Type B pancreatic cell (in vitro differentiated cells): ENCODE measurements around the gene HTR2A. TPM values are rescaled to one million over a fixed set of nuclear protein-coding genes. Genes with fewer than 3 reads are reported as not detected.

Experiments
- DNase-seq: peaks from one replicate; pipeline ENCODE4 v3.0.0; 2021; ENCODE audit warnings: mixed read lengths; ENCODE audit not compliant: unreplicated experiment; ENCODE audit errors: extremely low spot score
- H3K27ac Mint-ChIP-seq: 2 replicates; pipeline ENCODE4 v1.8.0; 2021; ENCODE audit warnings: mild to moderate bottlenecking, mixed read lengths
- H3K27me3 Mint-ChIP-seq: 2 replicates; pipeline ENCODE4 v1.8.0; 2021; ENCODE audit warnings: mixed read lengths
- H3K36me3 Mint-ChIP-seq: 2 replicates; pipeline ENCODE4 v1.8.0; 2021; ENCODE audit warnings: mixed read lengths
- H3K4me1 Mint-ChIP-seq: one replicate; pipeline ENCODE4 v1.8.0; 2021; ENCODE audit warnings: mixed read lengths; ENCODE audit not compliant: unreplicated experiment
- H3K4me3 Mint-ChIP-seq: 2 replicates; pipeline ENCODE4 v1.8.0; 2021; ENCODE audit warnings: mild to moderate bottlenecking, mixed read lengths
- H3K9me3 Mint-ChIP-seq: 2 replicates; pipeline ENCODE4 v1.8.0; 2021; ENCODE audit warnings: mixed read lengths
- total RNA-seq: library from RNA; stranded (reverse); gene quantifications from 2 replicates; pipeline ENCODE4 v1.2.1, GENCODE V29; 2021; ENCODE audit warnings: low replicate concordance
- TF ChIP-seq, protein P1 (sequence below): fragments of 200-600 bp; sonication (generic); conservative IDR thresholded peaks from 2 replicates; pipeline ENCODE4 v1.5.0; 2021; ENCODE audit warnings: antibody characterized with exemption, mild to moderate bottlenecking

HTR2A gene
- total RNA-seq, 1 donor from 2014 or later: 2.3 TPM

DNA sequence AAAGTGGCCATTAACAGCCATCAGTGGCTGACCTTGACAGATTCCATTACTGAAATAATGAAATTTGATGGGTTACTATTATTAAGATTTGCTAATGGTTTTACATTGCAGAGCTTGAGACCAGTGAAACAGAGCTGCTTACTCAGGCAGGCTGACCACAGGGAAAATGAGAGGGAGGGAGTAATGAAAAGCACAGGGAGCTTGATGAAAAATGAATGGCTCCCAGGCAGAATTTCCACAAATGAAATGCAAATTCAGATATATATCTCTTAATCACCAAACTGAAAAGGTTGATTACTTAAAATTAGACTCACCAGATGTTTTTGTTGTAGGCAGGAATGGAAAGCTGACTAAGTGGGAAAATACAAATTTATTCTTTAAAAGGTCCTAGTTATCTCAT lies 36.1 kb downstream of the HTR2A start:
- Mint-ChIP-seq H3K36me3 (no peaks in the 10 kb centered on the region), H3K4me1 (peaks cover 24% of the 10 kb centered on the region), H3K4me3 (no peak overlapping the region), H3K27ac (no peak overlapping the region), H3K9me3 (no peaks in the 10 kb centered on the region), H3K27me3 (no peaks in the 10 kb centered on the region)
- TF ChIP-seq, protein P1, sequence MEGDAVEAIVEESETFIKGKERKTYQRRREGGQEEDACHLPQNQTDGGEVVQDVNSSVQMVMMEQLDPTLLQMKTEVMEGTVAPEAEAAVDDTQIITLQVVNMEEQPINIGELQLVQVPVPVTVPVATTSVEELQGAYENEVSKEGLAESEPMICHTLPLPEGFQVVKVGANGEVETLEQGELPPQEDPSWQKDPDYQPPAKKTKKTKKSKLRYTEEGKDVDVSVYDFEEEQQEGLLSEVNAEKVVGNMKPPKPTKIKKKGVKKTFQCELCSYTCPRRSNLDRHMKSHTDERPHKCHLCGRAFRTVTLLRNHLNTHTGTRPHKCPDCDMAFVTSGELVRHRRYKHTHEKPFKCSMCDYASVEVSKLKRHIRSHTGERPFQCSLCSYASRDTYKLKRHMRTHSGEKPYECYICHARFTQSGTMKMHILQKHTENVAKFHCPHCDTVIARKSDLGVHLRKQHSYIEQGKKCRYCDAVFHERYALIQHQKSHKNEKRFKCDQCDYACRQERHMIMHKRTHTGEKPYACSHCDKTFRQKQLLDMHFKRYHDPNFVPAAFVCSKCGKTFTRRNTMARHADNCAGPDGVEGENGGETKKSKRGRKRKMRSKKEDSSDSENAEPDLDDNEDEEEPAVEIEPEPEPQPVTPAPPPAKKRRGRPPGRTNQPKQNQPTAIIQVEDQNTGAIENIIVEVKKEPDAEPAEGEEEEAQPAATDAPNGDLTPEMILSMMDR: no peak
- DNase-seq: no peak

DNA sequence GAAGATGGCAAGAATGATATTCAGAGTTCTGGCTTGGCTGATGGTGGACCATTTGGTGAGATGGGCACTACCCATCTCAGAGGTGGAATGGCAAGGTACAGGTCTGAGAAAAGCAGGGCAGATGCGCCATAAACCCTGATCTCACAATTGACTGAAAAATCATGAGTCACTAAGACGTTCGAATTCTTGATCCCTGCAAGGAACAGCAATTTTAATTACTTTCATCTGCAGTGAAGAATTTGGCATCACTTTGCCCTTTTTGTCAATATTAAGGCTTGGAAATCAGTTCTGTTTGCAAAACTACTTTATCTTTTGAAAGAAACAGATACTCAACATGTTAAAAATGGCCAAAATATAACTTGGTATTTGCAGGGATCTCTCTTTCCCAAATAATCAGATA lies 38.1 kb downstream of the HTR2A start:
- Mint-ChIP-seq H3K4me1 (peaks cover 24% of the 10 kb centered on the region), H3K9me3 (no peaks in the 10 kb centered on the region), H3K27ac (no peak overlapping the region), H3K36me3 (no peaks in the 10 kb centered on the region), H3K27me3 (no peaks in the 10 kb centered on the region), H3K4me3 (no peak overlapping the region)
- TF ChIP-seq, protein P1: no peak
- no peak for DNase-seq

DNA sequence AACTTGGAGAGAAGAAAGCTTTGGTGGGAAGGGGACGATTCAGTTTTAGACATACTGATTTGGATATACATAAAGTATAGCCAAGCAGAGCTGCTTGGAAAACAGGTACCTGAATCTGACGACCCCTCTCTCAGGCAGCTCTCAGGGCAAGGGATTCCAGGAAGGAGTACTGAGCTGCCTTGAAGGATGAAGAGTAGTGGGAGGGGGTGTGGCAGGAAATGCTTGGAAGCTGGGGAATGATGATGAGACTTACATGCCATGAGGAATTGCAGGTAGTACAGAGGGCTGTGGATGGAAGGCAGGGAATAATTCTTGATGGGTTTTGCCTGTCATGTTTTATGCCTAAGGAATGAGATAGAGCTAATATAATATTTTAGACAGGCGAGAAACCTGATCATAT lies 38.7 kb downstream of the HTR2A start:
- Mint-ChIP-seq H3K9me3 (no peaks in the 10 kb centered on the region), H3K27me3 (no peaks in the 10 kb centered on the region), H3K4me1 (peaks cover 24% of the 10 kb centered on the region), H3K27ac (no peak overlapping the region), H3K4me3 (no peak overlapping the region), H3K36me3 (no peaks in the 10 kb centered on the region)
- DNase-seq: no peak
- TF ChIP-seq, protein P1: no peak

DNA sequence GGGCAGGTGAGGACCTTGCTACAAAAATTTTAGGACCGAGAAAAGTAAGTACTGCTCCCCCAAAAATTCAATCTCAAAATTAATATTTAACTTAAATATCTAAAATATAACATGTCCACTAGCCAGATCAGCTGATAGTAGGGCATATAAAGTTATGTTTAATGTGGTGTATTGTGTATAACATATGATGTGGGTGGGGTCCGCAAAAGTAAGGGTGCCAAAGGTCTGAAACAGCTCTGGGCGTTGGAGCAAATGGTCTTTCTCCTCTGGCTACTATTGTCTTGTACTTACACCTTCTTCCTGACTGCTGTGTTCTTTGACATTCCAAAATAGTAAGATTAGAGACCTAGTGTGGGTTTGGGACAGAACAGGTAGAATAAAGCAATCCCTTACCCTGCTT lies 41.2 kb downstream of the HTR2A start:
- TF ChIP-seq, protein P1: no peak
- Mint-ChIP-seq H3K27me3 (peaks cover 6% of the 10 kb centered on the region), H3K36me3 (no peaks in the 10 kb centered on the region), H3K27ac (no peak overlapping the region), H3K9me3 (no peaks in the 10 kb centered on the region), H3K4me1 (peaks cover 20% of the 10 kb centered on the region), H3K4me3 (no peak overlapping the region)
- DNase-seq: no peak

DNA sequence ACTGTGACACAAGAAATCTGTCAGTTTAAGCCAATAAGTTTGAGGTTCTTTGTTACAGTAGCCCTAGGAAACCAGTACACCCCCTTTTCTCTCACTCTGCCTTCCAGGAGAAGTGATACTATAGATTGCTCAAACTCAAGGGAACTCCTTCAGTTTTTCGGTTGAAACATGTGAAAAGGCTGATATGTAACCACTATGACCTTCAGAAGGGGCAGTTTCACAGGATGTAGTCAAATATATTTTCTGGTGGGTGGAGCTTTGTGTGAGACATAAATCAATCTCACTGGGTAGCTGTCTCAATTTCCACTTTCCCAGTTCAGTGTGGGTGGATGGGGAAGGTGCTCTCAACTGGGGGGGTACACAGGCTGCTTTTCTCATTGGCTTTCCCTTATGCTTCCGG lies 41.7 kb downstream of the HTR2A start:
- H3K27me3 Mint-ChIP-seq: peaks cover 6% of the 10 kb centered on the region
- DNase-seq: no peak
- no peak overlapping the region for H3K4me3 Mint-ChIP-seq
- H3K36me3 Mint-ChIP-seq: no peaks in the 10 kb centered on the region
- TF ChIP-seq, protein P1: no peak
- no peaks in the 10 kb centered on the region for H3K9me3 Mint-ChIP-seq
- peaks cover 17% of the 10 kb centered on the region for H3K4me1 Mint-ChIP-seq
- H3K27ac Mint-ChIP-seq: no peak overlapping the region

DNA sequence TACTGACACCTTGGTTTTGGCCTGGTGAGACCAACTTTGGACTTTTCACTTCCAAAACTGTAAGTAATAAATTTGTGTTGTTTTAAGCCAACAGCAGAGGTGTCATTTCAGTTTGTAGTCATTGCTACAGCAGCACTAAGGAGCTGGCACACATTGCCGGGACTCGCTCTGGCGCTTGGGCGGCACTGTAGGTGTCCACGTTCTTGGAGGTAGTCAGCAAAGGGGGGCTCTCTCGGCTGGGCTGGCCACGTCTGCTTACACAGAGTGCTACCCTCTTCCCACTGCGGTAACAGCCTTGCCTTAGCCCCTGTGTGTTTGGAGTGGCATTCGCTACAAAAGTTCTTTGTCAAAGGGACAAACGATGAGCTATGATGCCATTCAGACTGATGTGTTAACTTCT lies 44.7 kb downstream of the HTR2A start:
- TF ChIP-seq, protein P1: no peak
- Mint-ChIP-seq H3K36me3 (no peaks in the 10 kb centered on the region), H3K27me3 (peaks cover 6% of the 10 kb centered on the region), H3K9me3 (no peaks in the 10 kb centered on the region), H3K4me1 (peaks cover 14% of the 10 kb centered on the region), H3K27ac (no peak overlapping the region), H3K4me3 (no peak overlapping the region)
- no peak for DNase-seq
